H1 (cell line): ENCODE results near the gene ZNF454. TPM values are rescaled to one million over a fixed set of nuclear protein-coding genes. Genes with fewer than 3 reads are reported as not detected.

Experiments used
- CTCF ChIA-PET: fragments of 300-600 bp; sonication (Branson Sonifier 250); formaldehyde crosslinking; loops from one replicate; lab custom pipeline; 2021; ENCODE audit not compliant: partially characterized antibody; lab: Charles Lee
- POLR2A ChIA-PET: fragments of 300-600 bp; sonication (Branson Sonifier 250); formaldehyde crosslinking; loops from one replicate; lab custom pipeline; 2021; ENCODE audit warnings: inconsistent platforms; ENCODE audit not compliant: partially characterized antibody; lab: Charles Lee
- DNase-seq, 2 experiments: peaks; one replicate each; pipeline versions ENCODE4 v3.0.0 to v3.0.0-alpha.2; 2010 to 2022; ENCODE audit warnings: low spot score in 2 of 2, low read depth in 1 of 2, mixed read lengths in 1 of 2
- FAIRE-seq: peaks from 2 replicates; lab custom pipeline; 2011; peaks lifted over from hg19 to GRCh38; lab: Jason Lieb, UNC
- H2AFZ ChIP-seq: 2 replicates; pipeline ENCODE4 v1.8.1; 2012; ENCODE audit warnings: low read length, inconsistent platforms
- H2AK5ac ChIP-seq: 2 replicates; pipeline ENCODE4 v1.6.1; 2013; ENCODE audit warnings: low read depth, low read length
- H2BK120ac ChIP-seq: replicated peaks from 2 replicates; pipeline ENCODE3; 2013; ENCODE audit warnings: low read depth, low read length, inconsistent platforms
- H2BK12ac ChIP-seq: 2 replicates; pipeline ENCODE4 v1.6.1; 2013; ENCODE audit warnings: low read depth, low read length
- H2BK15ac ChIP-seq: 2 replicates; pipeline ENCODE4 v1.6.1; 2013; ENCODE audit warnings: low read length
- H2BK20ac ChIP-seq: 2 replicates; pipeline ENCODE4 v1.6.1; 2013; ENCODE audit warnings: low read length
- H2BK5ac ChIP-seq: 2 replicates; pipeline ENCODE4 v1.6.1; 2013; ENCODE audit warnings: low read depth, low read length
- H3K14ac ChIP-seq: 2 replicates; pipeline ENCODE4 v1.6.1; 2013; ENCODE audit warnings: inconsistent platforms; ENCODE audit not compliant: insufficient read length
- H3K18ac ChIP-seq: 2 replicates; pipeline ENCODE4 v1.6.1; 2013; ENCODE audit warnings: low read length; ENCODE audit errors: extremely low read depth
- H3K23ac ChIP-seq: 2 replicates; pipeline ENCODE4 v1.6.1; 2013; ENCODE audit warnings: inconsistent platforms; ENCODE audit not compliant: insufficient read length
- H3K23me2 ChIP-seq: 2 replicates; pipeline ENCODE4 v1.6.1; 2013; ENCODE audit warnings: low read depth, low read length
- H3K27ac ChIP-seq: 2 replicates; pipeline ENCODE4 v1.6.1; 2011; ENCODE audit warnings: low read depth, low read length, inconsistent platforms
- H3K27me3 ChIP-seq, 4 experiments: replicated peaks in 1 of 4; 1 replicate in 1 of 4; 2 replicates in 3 of 4; pipeline versions ENCODE4 v1.6.1 to v1.8.1; 2011 to 2013; ENCODE audit warnings: low read length in 3 of 4, mild to moderate bottlenecking in 3 of 4, inconsistent platforms in 2 of 4, mixed read lengths in 2 of 4, moderate library complexity in 1 of 4; ENCODE audit not compliant: control insufficient read depth in 3 of 4, insufficient read depth in 3 of 4; ENCODE audit errors: extremely low read depth in 1 of 4
- H3K36me3 ChIP-seq, 4 experiments: 2 replicates each; pipeline versions ENCODE4 v1.6.1 to v1.8.1; 2011 to 2013; ENCODE audit warnings: mild to moderate bottlenecking in 4 of 4, low read length in 3 of 4, moderate library complexity in 2 of 4, control low read depth in 1 of 4, inconsistent platforms in 1 of 4; ENCODE audit not compliant: insufficient read depth in 4 of 4, control insufficient read depth in 2 of 4
- H3K4ac ChIP-seq: replicated peaks from 2 replicates; pipeline ENCODE3; 2013; ENCODE audit warnings: low read length, low read depth, mixed read lengths, inconsistent platforms; ENCODE audit not compliant: insufficient read length
- H3K4me1 ChIP-seq, 4 experiments: replicated peaks in 1 of 4; 1 replicate in 1 of 4; 2 replicates in 3 of 4; pipeline versions ENCODE4 v1.6.1 to v1.8.1; 2011 to 2013; ENCODE audit warnings: low read length in 3 of 4, inconsistent platforms in 2 of 4, mixed read lengths in 1 of 4; ENCODE audit not compliant: insufficient read depth in 4 of 4, control insufficient read depth in 3 of 4
- H3K4me2 ChIP-seq, 2 experiments: 2 replicates each; pipeline versions ENCODE4 v1.6.1 to v1.8.1; 2011 to 2013; ENCODE audit warnings: low read depth in 2 of 2, low read length in 2 of 2, control low read depth in 1 of 2, inconsistent platforms in 1 of 2, mild to moderate bottlenecking in 1 of 2; ENCODE audit not compliant: insufficient read depth in 1 of 2
- H3K4me3 ChIP-seq, 4 experiments: fragments of 200-600, 300-600 bp in 1 of 4; sonication (generic), shearing (Covaris generic), sonication (Bioruptor Twin) in 1 of 4; 2 replicates each; pipeline versions ENCODE4 v1.5.1 to v1.8.1; 2011 to 2016; ENCODE audit warnings: low read length in 4 of 4, low read depth in 3 of 4, control low read depth in 2 of 4, inconsistent platforms in 2 of 4, mild to moderate bottlenecking in 2 of 4, mixed read lengths in 1 of 4, moderate library complexity in 1 of 4; ENCODE audit not compliant: insufficient read depth in 2 of 4; ENCODE audit errors: extremely low read depth in 1 of 4
- H3K56ac ChIP-seq: replicated peaks from 2 replicates; pipeline ENCODE3; 2013; ENCODE audit warnings: low read depth, mild to moderate bottlenecking, mixed read lengths, low read length, inconsistent platforms; ENCODE audit not compliant: insufficient read length
- H3K79me1 ChIP-seq: 2 replicates; pipeline ENCODE4 v1.6.1; 2013; ENCODE audit warnings: low read depth, low read length, control low read depth
- H3K79me2 ChIP-seq, 2 experiments: 2 replicates each; pipeline versions ENCODE4 v1.6.1 to v1.8.1; 2012 to 2013; ENCODE audit warnings: low read length in 2 of 2, mild to moderate bottlenecking in 2 of 2, inconsistent platforms in 1 of 2; ENCODE audit not compliant: insufficient read depth in 2 of 2, control insufficient read depth in 1 of 2
- H3K9ac ChIP-seq, 4 experiments: replicated peaks in 1 of 4; 1 replicate in 1 of 4; 2 replicates in 3 of 4; pipeline versions ENCODE4 v1.6.1 to v1.8.1; 2011 to 2013; ENCODE audit warnings: low read depth in 3 of 4, low read length in 3 of 4, control low read depth in 2 of 4, mild to moderate bottlenecking in 2 of 4, moderate library complexity in 2 of 4, inconsistent platforms in 1 of 4; ENCODE audit errors: extremely low read depth in 1 of 4
- H3K9me3 ChIP-seq, 2 experiments: 2 replicates each; pipeline versions ENCODE4 v1.6.1 to v1.8.1; 2012 to 2013; ENCODE audit warnings: mild to moderate bottlenecking in 2 of 2, moderate library complexity in 2 of 2, control low read depth in 1 of 2, inconsistent platforms in 1 of 2, low read depth in 1 of 2, low read length in 1 of 2, mixed read lengths in 1 of 2; ENCODE audit not compliant: insufficient read depth in 2 of 2
- H4K20me1 ChIP-seq, 2 experiments: replicated peaks in 1 of 2; 2 replicates each; pipeline versions ENCODE3 to v1.8.1; 2011 to 2013; ENCODE audit warnings: inconsistent platforms in 2 of 2, low read length in 2 of 2, mild to moderate bottlenecking in 1 of 2; ENCODE audit not compliant: insufficient read depth in 2 of 2, control insufficient read depth in 1 of 2
- H4K5ac ChIP-seq: 2 replicates; pipeline ENCODE4 v1.6.1; 2013; ENCODE audit warnings: low read length, low read depth, mixed read lengths, inconsistent platforms; ENCODE audit not compliant: insufficient read length
- H4K8ac ChIP-seq: 2 replicates; pipeline ENCODE4 v1.8.0; 2013; ENCODE audit warnings: mild to moderate bottlenecking, moderate library complexity, low read length, inconsistent platforms; ENCODE audit not compliant: insufficient read depth; ENCODE audit errors: extremely low read depth
- H4K91ac ChIP-seq: replicated peaks from 2 replicates; pipeline ENCODE3; 2013; ENCODE audit warnings: low read length, mixed read lengths, inconsistent platforms; ENCODE audit not compliant: insufficient read length
- BRCA1 ChIP-seq: IDR thresholded peaks from 2 replicates; pipeline ENCODE4 v1.6.1; 2012; ENCODE audit warnings: low read depth, low read length, improper control_type of control experiment
- EZH2 ChIP-seq: fragments of 200-600 bp; sonication (generic); IDR thresholded peaks from 2 replicates; pipeline ENCODE4 v1.7.1; 2012; ENCODE audit warnings: low read depth, mild to moderate bottlenecking, moderate library complexity, low read length, inconsistent platforms; ENCODE audit not compliant: severe bottlenecking
- KDM5A ChIP-seq: fragments of 200-600 bp; IDR thresholded peaks from 2 replicates; pipeline ENCODE4 v1.7.1; 2012; ENCODE audit warnings: mild to moderate bottlenecking, low read length, inconsistent platforms, mixed read lengths
- NANOG ChIP-seq: IDR thresholded peaks from 2 replicates; pipeline ENCODE4 v1.6.1; 2011; ENCODE audit warnings: low read length, low read depth, mild to moderate bottlenecking, inconsistent platforms; ENCODE audit not compliant: insufficient read depth, poor library complexity, severe bottlenecking
- SIRT6 ChIP-seq: IDR thresholded peaks from one replicate; pipeline ENCODE4 v1.7.1; 2012; ENCODE audit warnings: low read length, inconsistent platforms
- WGBS, 2 experiments: shearing (Covaris generic) in 1 of 2; methylation state at CpG; one replicate each; pipeline versions ENCODE4 v1.1.6 to v1.1.7; 2013 to 2015; ENCODE audit warnings: low lambda C conversion rate in 2 of 2, mixed read lengths in 2 of 2, inconsistent platforms in 1 of 2, low coverage in 1 of 2, missing lambda C conversion rate in 1 of 2; ENCODE audit not compliant: insufficient replicate concordance in 2 of 2, insufficient coverage in 1 of 2, insufficient read length in 1 of 2; ENCODE audit errors: extremely low coverage in 1 of 2, missing lambda C conversion rate in 1 of 2; 5-methylcytosine and 5-hydroxymethylcytosine counted together
- polyA plus RNA-seq, 7 experiments: library from polyadenylated mRNA; depleted of rRNA in 3 of 7; stranded (reverse) in 5 of 7; unstranded in 2 of 7; fragments of >200 nt in 5 of 7; fragments of 200-250 nt in 2 of 7; gene quantifications; 1 replicate in 5 of 7; 2 replicates in 1 of 7; 4 replicates in 1 of 7; pipeline versions ENCODE4 v1.2.1 to v1.2.3, GENCODE V29; 2011 to 2013; ENCODE audit warnings: missing spikeins in 2 of 7, mixed read lengths in 2 of 7
- total RNA-seq: library from RNA; stranded (reverse); fragmentation: NEBNext Ultra II Directional; extraction: Animal tissue kit (Norgen Biotek cat#: 25700); gene quantifications from 2 replicates; pipeline ENCODE4 v1.2.1, GENCODE V29; 2021

ZNF454 gene
- total and polyA plus RNA-seq, 2 of the 8 experiments (the other 6 are each of a cell fraction or from before 2014, with no cell fraction given), result 0.33 to 1.2 TPM

- Histone ChIP-seq H2AK5ac (no peak overlapping the region), H4K91ac (no peak overlapping the region), H3K14ac (no peak overlapping the region), H4K8ac (no peak overlapping the region), H3K4me1 (no peaks in the 10 kb centered on the region), H3K4me2 (no peak overlapping the region), H3K23me2 (no peaks in the 10 kb centered on the region), H3K56ac (no peak overlapping the region), H3K79me1 (no peaks in the 10 kb centered on the region), H3K18ac (no peak overlapping the region), H2BK5ac (no peak overlapping the region), H2BK15ac (no peak overlapping the region), H2BK20ac (no peak overlapping the region), H3K9me3 (peaks cover 25 to 45% of the 10 kb centered on the region in 2 experiments), H4K20me1 (no peaks in the 10 kb centered on the region), H3K4me3 (no peak overlapping the region), H3K23ac (no peak overlapping the region), H3K27ac (no peak overlapping the region), H2BK12ac (no peak overlapping the region), H3K4ac (no peak overlapping the region), H4K5ac (no peak overlapping the region), H3K9ac (no peak overlapping the region), H3K79me2 (no peaks in the 10 kb centered on the region), H2BK120ac (no peak overlapping the region), H3K36me3 (no peaks in the 10 kb centered on the region), H2AFZ (no peak overlapping the region), H3K27me3 (no peaks in the 10 kb centered on the region)
- no peak for TF ChIP-seq NANOG
- no peak for TF ChIP-seq BRCA1
- TF ChIP-seq KDM5A, result no peak
- TF ChIP-seq SIRT6, result no peak
- TF ChIP-seq EZH2, result no peak
- POLR2A ChIA-PET, result no interaction called here
- DNase-seq (no peak), FAIRE-seq (no peak)
- CTCF ChIA-PET, result no interaction called here
- WGBS, 2 experiments, result 100% methylated on average over 2 of the region's 2 CpGs; no CpG with 5 or more reads in 1 of the 2 experiments
Observed at GRCh38 chr5:179006564-179006963, 65.6 kb downstream of the ZNF454 start.
